SK-MEL-5 (cell line): ENCODE measurements around the gene KCTD13. TPM values are rescaled to one million over a fixed set of nuclear protein-coding genes. Genes with fewer than 3 reads are reported as not detected.
A peak's percentile ranks its signal among the peaks of the same experiment; 100 is the strongest.
"Not testable (repeated sequence)": the region's sequence is repeated elsewhere in the genome, so short reads cannot be mapped to it uniquely, and the experiment has no call there.

Experiments
- DNase-seq: peaks from one replicate; pipeline ENCODE4 v3.0.0-alpha.2; 2016; ENCODE audit warnings: low read depth, low spot score
- in situ Hi-C: cut with HindIII; loops from 2 replicates; pipeline ENCODE4 v1.10.0; 2016; ENCODE audit warnings: low sequenced_read_pairs, high pct_unique_total_duplicates, low pct_unique_long_range_greater_than_20kb
- polyA plus RNA-seq, 2 experiments: library from polyadenylated mRNA; depleted of rRNA; stranded (reverse); fragments of >200 nt; gene quantifications; 2 replicates each; pipeline ENCODE4 v1.2.3, GENCODE V29; 2015
- total RNA-seq: library from RNA; depleted of rRNA; stranded (reverse); fragments of >200 nt; shearing (Covaris generic); gene quantifications from 2 replicates; pipeline ENCODE4 v1.2.3, GENCODE V29; 2014; rRNA removed

The KCTD13 gene, protein sequence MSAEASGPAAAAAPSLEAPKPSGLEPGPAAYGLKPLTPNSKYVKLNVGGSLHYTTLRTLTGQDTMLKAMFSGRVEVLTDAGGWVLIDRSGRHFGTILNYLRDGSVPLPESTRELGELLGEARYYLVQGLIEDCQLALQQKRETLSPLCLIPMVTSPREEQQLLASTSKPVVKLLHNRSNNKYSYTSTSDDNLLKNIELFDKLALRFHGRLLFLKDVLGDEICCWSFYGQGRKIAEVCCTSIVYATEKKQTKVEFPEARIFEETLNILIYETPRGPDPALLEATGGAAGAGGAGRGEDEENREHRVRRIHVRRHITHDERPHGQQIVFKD
- 9.1 and 11.0 TPM in 2 replicates for total RNA-seq
- polyA plus RNA-seq (2015; cell fraction: cytosol; rRNA removed) = 42.9 and 92.3 TPM in 2 replicates
- polyA plus RNA-seq (2015; cell fraction: nucleus; rRNA removed) = 66.0 and 77.2 TPM in 2 replicates

DNA sequence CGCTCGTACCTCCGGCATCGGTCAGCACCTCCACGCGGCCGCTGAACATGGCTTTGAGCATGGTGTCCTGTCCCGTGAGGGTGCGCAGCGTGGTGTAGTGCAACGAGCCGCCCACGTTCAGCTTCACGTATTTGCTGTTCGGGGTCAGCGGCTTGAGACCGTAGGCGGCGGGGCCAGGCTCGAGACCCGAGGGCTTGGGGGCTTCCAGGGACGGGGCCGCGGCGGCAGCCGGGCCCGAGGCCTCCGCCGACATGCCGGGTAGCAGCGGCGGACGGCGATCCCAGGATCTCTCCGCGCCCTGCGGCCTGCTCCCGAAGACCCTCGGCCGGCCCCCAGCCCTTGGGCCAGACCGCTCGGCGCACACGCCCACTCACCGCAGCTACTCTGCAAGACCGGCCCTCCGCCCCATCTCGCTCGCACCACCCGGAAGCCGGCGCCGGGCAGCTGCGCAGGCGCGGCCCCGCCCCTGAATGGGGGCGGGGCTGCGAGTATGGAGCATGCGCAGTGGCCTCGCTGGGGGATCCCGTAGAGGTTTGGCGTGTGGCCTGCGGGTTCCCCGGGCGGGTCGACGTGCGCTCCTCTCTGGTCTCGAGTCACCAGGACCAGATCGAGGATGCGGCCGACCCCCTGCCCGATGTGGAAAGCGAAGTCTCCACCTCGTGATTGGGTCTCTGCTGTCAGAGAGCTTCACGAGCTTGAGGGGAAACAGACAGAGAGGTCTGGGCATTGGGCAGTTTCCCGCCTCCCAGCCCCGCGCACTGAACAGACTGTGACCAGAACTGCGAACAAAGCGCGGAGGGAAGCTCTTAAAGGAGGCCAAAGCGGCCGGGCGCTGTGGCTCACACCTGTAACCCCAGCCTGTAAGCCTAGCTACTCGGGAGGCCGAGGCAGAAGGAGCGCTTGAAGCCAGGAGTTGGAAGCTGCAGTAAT is at the start of gene KCTD13:
Gene KCTD13 (minus strand): TSS at position 446 of the 930 bp plus-strand sequence. CDS start 193 bp downstream, at position 253.
- peak; percentile 74 for DNase-seq
- in situ Hi-C loops = no loop called here

DNA sequence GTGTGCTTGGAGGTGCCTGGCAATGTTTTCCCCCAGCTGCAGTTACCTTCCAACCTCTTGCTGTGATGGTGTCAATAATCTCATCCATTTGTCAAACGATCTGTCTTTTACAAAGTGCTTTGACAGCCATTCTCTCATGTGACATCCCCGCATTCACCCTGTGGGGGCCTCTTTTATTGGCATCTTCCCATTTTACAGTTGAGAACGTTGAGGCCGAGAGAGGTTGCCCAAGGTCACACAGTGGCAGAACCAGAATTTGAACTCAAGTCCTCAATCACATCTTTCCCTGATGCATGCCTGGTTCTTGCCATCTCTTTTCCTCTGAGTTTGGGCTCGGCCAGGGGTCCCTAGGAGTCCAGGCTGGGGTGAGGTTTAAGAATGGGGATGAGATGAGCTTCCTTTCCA is 49.1 kb upstream of the KCTD13 start:
- no peak for DNase-seq
- in situ Hi-C loops = no loop called here

DNA sequence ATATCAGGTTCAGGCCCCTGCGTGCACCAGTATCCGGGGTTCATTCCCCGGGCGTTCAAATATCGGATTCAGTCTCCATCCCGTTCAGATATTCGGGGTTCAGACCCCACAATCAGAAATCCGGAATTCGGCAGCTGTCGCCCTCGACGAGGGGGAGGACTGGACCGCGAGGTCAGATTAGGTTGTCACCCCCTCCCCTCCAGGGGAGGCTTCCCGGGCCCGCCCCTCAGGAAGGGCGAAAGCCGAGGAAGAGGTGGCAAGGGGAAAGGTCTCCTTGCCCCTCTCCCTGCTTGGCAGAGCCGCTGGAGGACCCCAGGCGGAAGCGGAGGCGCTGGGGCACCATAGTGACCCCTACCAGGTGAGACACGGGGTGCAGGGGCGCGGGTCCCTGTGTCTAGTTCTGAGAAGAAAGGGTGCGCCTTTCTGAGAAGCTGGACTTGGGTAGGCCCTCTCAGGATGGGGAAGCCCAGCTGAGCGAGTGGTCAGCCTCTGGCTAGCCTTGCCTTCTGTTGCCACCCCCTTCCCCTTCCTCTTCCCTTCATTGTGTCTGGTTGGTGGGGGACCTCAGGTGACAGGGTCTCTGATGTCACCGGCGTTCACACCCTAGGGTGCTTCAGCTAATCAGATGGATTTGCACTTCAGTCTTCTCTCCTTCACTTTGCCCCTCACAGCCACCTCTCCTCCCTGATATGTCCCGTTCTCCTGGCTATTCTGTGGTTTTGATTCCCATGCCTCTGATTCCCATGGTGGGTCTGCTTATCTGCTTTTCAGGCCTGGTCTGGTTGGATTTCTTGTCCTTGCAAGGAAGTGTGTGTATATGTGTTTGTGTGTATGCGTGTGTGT is 48.5 kb upstream of the KCTD13 start:
- in situ Hi-C loops = no loop called here
- DNase-seq = peak; percentile 2

DNA sequence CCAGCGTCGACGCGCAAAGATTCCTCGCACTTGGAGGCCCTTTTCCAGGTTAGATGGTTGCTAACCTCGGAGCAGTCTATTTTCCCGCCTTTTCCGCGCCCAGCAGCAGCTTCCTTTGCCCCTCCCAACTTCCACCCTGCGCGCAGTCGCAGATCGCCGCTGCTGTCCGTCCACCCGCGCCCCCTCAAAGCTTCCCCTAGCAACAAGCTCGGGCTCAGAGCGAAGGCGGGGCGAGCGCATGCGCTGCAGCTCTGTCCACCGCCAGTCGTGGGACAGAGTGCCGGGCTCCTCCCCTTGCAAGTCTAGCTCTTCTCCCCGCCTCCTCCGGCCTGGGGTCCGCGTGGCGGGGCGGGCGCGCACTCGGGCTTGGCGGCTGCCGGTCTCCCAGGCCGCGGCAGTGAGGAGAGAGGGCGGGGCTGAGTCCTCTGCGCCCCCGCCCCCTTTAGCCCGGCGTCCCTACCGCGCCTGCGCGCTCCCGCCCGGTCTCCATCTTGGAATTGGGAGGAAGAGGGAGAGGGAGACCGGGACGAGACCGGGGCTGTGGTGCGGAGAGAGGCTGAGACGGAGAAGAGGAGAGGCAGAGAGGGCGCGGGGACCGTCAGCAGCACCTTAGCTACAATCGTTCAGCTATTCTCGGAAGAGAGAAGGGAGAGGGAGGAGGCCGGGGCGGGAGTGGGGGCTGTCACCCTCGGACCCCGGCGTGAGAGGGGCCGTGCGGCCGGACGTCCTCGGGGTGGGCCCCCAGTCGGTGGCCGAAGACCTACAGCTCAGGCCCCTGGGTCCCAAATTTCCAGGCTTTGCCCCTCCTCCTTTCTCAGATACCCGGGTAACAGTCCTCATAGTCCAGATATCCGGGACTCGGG is 47.6 kb upstream of the KCTD13 start, which contains the start of gene TAOK2:
Gene TAOK2 (plus strand): TSS at position 485 of the 863 bp plus-strand sequence. CDS start 3,905 bp downstream, outside the sequence.
- DNase-seq = peak; percentile 98
- in situ Hi-C loops = no loop called here

DNA sequence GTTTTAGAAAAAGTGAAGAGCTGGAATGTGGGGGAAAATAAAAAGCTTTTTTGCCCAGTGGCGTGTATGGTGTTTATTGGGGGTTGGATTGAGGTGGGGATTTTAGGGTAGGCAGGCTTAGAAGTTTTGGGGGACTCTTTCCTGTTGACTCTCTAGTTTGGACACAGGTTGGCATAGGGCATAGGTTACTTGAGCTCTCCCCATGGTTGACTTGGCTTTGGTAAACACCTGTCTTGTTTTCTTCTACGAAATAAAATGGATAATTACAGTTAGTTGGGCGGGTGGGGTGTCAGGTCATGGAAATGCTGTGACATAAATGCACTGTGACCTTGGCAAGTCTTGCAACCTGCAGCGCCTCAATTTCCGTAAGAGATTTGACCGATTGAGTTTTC is 47.0 kb upstream of the KCTD13 start:
- in situ Hi-C loops = no loop called here
- DNase-seq = no peak

DNA sequence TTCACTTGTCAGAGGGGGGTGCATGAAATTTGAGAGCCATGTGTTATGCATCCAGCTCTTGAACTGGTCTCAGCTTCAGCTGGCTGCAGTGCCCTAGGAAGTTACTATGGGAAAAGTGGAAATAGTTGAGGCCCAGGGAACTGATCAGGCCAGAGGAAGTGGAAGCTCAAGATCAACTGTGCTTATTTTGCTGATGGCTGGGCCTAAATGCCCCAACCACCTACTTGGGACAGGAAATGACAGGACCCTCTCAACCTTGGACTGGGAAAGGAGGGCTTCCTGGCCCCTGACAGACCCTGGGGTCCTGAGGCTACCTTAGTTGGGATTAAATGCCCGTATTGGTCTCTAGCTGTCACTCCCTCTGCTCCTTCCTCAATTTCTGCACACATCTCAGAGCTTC is 46.5 kb upstream of the KCTD13 start:
- no peak for DNase-seq
- in situ Hi-C loops = no loop called here

DNA sequence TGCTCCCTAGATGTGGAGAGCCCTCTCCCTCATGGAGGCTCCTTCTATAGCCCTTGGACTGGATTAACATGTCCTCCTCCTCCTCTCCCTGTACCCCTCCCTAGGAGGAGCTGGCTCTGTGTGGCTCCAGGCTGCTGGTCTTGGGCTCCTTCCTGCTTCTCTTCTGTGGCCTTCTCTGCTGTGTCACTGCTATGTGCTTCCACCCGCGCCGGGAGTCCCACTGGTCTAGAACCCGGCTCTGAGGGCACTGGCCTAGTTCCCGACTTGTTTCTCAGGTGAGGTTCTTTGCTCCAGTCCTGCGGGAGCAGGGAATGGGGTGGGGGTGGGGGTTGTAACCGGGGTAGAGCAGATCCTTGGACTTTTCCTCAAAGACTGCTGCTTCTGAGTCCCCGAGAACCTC is 45.3 kb upstream of the KCTD13 start:
- no peak for DNase-seq
- in situ Hi-C loops = no loop called here

DNA sequence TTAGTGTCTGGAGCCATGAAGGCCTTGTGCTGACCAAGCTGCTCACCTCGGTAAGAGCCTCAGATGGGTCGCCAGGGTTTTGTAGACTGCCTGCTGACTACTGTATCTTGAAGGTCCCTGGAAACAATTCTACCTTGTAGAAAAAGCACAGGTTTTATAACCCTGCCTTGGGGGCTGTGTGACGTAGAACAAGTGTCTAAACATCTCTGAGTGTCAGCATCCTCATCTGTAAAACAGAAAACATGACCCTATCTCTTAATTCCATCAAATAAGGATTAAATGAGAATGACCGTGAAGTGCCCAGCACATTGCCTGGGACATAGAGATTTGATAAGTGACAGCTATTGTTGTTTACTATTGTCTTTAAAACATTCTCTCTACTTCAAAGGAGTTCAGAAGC is 42.2 kb upstream of the KCTD13 start:
- DNase-seq = no peak
- in situ Hi-C loops = no loop called here

DNA sequence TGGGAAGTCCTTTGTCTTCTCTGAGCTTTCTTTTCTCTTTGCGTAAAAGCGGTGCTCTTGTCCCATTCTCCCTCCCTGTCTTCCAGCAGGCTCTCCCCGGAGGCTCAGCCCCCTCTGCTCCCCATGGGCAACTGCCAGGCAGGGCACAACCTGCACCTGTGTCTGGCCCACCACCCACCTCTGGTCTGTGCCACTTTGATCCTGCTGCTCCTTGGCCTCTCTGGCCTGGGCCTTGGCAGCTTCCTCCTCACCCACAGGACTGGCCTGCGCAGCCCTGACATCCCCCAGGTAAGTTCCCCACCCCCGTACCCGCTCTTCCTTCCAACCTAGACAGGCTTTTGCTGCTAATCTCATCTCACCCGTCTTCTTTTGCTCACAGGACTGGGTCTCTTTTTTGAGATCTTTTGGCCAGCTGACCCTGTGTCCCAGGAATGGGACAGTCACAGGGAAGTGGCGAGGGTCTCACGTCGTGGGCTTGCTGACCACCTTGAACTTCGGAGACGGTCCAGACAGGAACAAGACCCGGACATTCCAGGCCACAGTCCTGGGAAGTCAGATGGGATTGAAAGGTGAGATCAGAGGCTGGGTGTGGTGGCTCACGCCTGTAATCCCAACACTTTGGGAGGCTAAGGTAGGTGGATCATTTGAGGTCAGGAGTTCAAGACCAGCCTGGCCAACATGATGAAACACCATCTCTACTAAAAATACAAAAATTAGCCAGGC is 37.2 kb upstream of the KCTD13 start:
- in situ Hi-C loops = no loop called here
- no peak for DNase-seq

DNA sequence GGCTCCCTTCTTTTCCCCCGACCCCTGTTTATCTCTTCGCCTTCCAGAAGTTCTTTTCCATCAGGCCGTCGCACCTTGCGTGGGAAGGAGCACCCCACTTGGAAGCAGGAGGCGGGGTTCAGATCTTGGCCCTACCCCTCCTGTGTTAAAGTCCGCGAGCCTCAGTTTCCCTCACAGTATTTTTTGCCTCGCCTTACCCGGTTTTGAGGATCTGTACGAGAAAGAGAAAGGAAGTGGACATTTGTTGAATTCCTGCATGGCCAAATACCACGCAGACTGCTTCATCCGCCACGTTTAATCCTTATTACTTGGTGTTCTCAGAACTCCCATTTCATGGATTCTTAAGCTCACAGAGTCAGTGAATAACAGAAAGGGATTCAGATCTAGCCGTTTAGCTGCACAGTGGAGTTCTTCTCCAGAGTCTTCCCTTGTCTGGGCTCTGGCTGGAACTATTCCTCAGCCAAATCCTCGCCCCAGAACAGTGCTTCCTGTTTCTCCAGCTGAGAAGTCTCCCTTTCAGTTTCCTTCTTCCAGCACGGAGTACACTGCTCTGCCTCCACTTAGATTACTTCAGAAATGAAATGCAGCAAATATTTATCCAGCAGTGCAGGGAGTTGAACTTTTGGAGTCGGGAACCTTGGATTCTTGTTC is 36.4 kb upstream of the KCTD13 start:
- no peak for DNase-seq
- in situ Hi-C loops = no loop called here

DNA sequence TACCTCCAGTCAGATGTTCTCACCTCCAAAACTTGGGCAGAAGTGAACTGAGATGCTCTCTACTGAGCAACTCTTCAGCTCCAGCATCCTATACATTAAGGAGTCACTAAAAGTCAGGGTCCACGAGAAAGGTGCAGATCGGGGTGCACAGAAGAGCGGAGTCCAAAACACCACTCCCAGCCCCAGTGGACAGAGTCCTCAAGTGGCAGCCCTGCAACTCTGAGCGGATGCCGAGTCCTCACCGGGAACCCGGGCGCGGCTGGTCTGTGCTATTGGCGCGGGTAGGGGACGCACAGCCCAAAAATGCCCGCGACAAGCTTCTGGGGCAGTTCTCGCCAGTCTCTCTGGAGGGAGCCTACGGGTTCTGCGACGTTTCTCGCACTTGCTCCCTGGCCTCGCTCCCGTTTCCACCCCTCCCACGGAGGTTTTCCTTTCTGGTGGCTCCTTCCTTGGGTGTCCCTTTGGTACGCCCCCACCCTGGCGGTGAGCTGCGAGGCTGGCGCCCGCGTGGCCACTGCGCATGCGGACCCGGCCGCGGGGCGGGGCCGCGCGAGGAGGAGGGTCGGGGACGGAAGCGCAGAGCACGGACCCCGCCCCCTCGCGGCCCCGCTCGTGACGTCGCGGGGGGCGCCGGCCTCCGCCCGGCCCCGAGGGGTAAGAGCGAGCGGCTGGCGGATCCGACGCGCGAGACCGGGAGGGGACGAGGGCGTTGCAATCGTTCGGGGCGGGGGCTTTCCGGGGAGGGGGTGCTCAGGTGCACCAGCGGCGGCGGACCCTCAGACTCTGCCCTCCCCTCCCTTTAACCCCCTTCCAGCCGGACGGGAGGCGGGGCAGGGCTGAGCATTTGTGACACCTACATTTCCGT is 35.7 kb upstream of the KCTD13 start, which contains the start of gene TMEM219:
Gene TMEM219 (plus strand): TSS at position 601 of the 865 bp plus-strand sequence. CDS start 1,065 bp downstream, outside the sequence.
- peak; percentile 82 for DNase-seq
- in situ Hi-C loops = no loop called here

DNA sequence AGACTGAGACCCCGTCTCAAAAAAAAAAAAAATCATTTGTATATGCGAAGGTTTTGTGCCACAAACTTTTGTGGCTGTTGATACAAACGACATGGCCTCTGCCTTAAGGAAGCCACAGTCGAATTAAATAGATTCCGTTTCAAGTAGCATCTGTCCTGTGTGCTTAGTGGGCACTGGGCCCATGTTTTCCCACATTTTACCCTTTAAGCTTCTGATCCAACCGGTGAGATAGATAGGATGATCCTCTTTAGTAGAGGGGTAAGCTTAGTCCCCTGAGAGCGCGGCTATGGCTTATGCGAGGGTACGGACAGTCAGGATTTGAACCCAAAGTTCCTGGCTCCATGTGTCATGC is 35.1 kb upstream of the KCTD13 start:
- no peak for DNase-seq
- in situ Hi-C loops = no loop called here

DNA sequence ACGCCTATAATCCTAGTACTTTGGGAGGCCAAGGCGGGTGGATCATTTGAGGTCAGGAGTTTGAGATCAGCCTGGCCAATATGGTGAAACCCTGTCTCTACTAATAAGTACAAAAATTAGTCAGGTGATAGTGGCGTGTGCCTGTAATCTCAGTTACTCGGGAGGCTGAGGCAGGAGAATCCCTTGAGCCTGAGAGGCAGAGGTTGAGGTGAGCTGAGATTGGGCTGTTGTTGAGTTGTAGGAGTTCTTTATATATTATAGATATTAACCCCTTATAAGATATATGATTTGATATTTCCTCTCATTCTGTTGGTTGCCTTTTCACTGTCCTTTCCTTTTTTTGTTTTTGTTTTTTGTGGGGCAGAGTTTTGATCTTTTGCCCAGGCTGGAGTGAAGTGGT is 33.8 kb upstream of the KCTD13 start:
- in situ Hi-C loops, DNase-seq: not testable (repeated sequence)

DNA sequence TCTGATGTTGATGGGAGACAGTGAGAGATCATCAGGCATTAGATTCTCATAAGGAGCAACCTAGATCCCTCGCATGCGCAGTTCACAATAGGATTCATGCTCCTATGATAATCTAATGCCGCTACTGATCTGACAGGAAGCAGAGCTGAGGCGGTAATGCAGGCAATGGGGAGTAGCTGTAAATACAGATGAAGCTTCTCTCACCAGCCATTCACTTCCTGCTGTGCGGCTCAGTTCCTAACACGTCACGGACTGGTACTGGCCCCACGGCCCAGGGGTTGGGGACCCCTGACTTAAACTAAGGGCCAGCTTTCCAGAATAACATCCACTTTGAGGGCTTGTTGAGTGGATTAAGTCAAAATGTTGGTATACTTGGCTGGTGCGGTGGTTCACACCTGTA is 33.3 kb upstream of the KCTD13 start:
- in situ Hi-C loops = no loop called here
- no peak for DNase-seq

DNA sequence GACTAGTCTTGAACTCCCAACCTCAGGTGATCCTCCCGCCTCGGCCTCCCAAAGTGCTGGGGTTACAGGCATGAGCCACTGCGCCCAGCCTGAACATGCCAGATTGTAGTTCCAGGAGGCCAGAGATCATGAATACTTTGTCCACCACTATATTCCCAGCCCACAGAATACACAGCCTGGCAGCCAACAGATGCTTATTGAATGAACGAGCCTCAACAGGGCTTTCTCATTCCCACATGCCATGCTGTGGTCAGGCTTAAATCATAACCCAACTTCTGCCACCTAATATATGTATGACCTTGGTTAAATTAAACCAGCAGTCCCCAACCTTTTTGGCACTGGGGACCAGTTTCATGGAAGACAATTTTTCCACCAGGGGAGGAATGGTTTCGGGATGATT is 32.7 kb upstream of the KCTD13 start:
- in situ Hi-C loops = no loop called here
- DNase-seq = no peak
